ENCODE data around the gene PTPRG. TPM values are rescaled to one million over a fixed set of nuclear protein-coding genes. Genes with fewer than 3 reads are reported as not detected.

Gene PTPRG
- total RNA-seq, 1 experiment from 2014 or later = 69.3 TPM

GRCh38 chr3:62266668-62267283, 705.4 kb downstream of the PTPRG start:
- no peak overlapping the region for H3K4ac ChIP-seq (ENCODE audit: low read depth, low read length)
- H3K23ac ChIP-seq (ENCODE audit: insufficient read length, low read depth, low read length) = no peak overlapping the region
- Mint-ChIP-seq H3K4me1 (peaks cover 0 to 2% of the 10 kb centered on the region in 2 experiments; a peak in 1 of 4 replicates), H3K27ac (no peak overlapping the region; a peak in 2 of 7 replicates), H3K4me3 (no peak overlapping the region), H3K9me3 (no peaks in the 10 kb centered on the region), H3K36me3 (ENCODE audit: insufficient read depth in 1 of 3, low read depth in 3 of 3) (peaks cover 22 to 42% (median 24%) of the 10 kb centered on the region in 3 experiments; a peak in 6 of 7 replicates), H3K27me3 (ENCODE audit: low read depth) (no peaks in the 10 kb centered on the region)
- no peak overlapping the region for H3K18ac ChIP-seq (ENCODE audit: insufficient read length, low read depth, low read length)
- H2AFZ ChIP-seq (ENCODE audit: low read length) = no peak overlapping the region
- no peak overlapping the region for H2BK12ac ChIP-seq (ENCODE audit: insufficient read length, low read depth, low read length)
- H3K14ac ChIP-seq (ENCODE audit: insufficient read depth, low read length) = no peak overlapping the region
- H3K27ac ChIP-seq (ENCODE audit: insufficient read length, low read depth, low read length) = no peak overlapping the region
- no peak overlapping the region for H3T11ph ChIP-seq (ENCODE audit: low read length)
- no peak overlapping the region for H2BK20ac ChIP-seq (ENCODE audit: low read depth, low read length, poor library complexity, severe bottlenecking)
- H3K23me2 ChIP-seq (ENCODE audit: insufficient read length, low read depth, low read length, poor library complexity, severe bottlenecking) = no peaks in the 10 kb centered on the region
- no peak overlapping the region for H2BK15ac ChIP-seq (ENCODE audit: low read depth, low read length)
- H4K5ac ChIP-seq (ENCODE audit: insufficient read length, low read depth, low read length) = no peak overlapping the region
- H4K20me1 ChIP-seq (ENCODE audit: control insufficient read depth, insufficient read depth, insufficient read length) = no peaks in the 10 kb centered on the region
- H2AK5ac ChIP-seq (ENCODE audit: insufficient read length, low read length) = no peak overlapping the region
- H3K9ac ChIP-seq (ENCODE audit: extremely low read depth, insufficient read length, low read length) = no peak overlapping the region
- H3K4me2 ChIP-seq (ENCODE audit: insufficient read depth, insufficient read length, low read length) = no peak overlapping the region
- H3K79me1 ChIP-seq (ENCODE audit: insufficient read depth, low read depth, low read length, poor library complexity, severe bottlenecking) = no peaks in the 10 kb centered on the region
- no peak overlapping the region for H2BK5ac ChIP-seq (ENCODE audit: insufficient read length, low read length)
- no peaks in the 10 kb centered on the region for H3K4me1 ChIP-seq (ENCODE audit: insufficient read depth, low read length)
- no peaks in the 10 kb centered on the region for H3K27me3 ChIP-seq (ENCODE audit: insufficient read depth, low read length)
- H4K8ac ChIP-seq (replicated peaks; ENCODE audit: insufficient read length, low read depth, low read length) = no peak overlapping the region
- no peaks in the 10 kb centered on the region for H3K9me3 ChIP-seq (ENCODE audit: control insufficient read depth, low read depth, low read length)
- H3K56ac ChIP-seq (ENCODE audit: insufficient read length, low read depth, low read length) = no peak overlapping the region
- H2BK120ac ChIP-seq (ENCODE audit: low read depth, low read length, poor library complexity, severe bottlenecking) = no peak overlapping the region
- no peak for TF ChIP-seq CTCF (conservative IDR thresholded peaks at IDR 0.05)
- no peak overlapping the region for H4K91ac ChIP-seq (ENCODE audit: insufficient read length, low read depth, low read length)
- no peaks in the 10 kb centered on the region for H3K79me2 ChIP-seq (ENCODE audit: insufficient read depth, low read length)
- DNase-seq = no peak
